NCI-H2171 treated with DMSO at 0.1 percent for 48 hours (cell line): ENCODE data around the gene DEPDC7.
"Not testable (repeated sequence)": the region's sequence is repeated elsewhere in the genome, so short reads cannot be mapped to it uniquely, and the experiment has no call there.

Experiments used
- DNase-seq: peaks from one replicate; lab custom pipeline; 2025; lab: John Stamatoyannopoulos, UW

Gene DEPDC7

DNA sequence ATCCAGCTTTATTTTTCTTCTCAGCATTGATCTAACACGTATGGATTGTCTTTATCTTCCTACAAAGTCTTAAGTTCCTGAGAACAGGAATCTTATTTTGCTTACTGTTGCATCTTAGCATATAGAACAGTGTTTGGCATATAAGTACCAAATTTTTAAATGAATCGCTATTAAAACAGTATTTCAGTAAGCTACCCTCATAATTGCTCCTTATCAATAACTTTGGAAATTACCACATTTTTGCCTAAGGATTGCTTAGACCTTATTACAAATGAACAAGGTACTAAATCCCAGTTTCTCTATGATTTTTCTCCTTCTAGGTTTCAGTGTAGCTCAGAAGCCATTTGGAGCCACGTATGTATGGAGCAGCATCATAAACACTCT lies 9.7 kb downstream of the DEPDC7 start:
- no peak for DNase-seq

DNA sequence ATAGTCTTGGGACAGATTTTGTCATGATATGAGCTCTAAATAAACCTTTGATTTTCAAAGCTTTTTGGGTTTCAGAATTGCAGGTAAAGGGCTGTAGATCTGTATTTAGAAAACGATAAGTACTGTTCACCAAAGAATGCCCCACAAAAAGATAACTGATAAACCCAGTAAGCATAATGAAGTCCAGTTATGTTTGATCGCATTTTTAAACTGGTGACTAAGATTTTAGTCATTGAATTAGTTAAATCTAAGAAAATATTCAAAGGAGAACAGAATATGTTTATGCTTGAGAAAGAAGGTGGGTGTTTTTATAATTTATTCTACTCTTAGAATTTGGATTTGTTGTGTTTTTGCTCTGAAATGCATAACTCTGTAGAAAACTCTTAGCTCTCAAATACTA lies 11.6 kb downstream of the DEPDC7 start:
- DNase-seq: no peak

GRCh38 chr11:33027846-33028536 lies 12.3 kb downstream of the DEPDC7 start:
- DNase-seq: no peak

GRCh38 chr11:33028537-33028914 lies 12.8 kb downstream of the DEPDC7 start:
- DNase-seq: no peak

DNA sequence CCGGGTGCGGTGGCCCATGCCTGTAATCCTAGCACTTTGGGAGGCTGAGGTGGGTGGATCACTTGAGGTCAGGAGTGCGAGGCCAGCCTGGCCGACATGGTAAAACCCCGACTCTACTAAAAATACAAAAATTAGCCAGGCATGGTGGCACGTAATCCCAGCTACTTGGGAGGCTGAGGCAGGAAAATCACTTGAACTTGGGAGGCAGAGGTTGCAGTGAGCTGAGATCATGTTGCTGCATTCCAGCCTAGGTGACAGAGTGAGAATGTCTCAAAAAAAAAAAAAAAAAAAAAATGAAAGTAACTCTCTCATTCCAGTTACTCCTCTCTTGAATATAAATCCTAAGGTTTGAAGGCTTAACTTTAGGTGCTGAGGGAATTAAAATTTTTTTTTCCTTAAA lies 13.5 kb downstream of the DEPDC7 start:
- DNase-seq: not testable (repeated sequence)

DNA sequence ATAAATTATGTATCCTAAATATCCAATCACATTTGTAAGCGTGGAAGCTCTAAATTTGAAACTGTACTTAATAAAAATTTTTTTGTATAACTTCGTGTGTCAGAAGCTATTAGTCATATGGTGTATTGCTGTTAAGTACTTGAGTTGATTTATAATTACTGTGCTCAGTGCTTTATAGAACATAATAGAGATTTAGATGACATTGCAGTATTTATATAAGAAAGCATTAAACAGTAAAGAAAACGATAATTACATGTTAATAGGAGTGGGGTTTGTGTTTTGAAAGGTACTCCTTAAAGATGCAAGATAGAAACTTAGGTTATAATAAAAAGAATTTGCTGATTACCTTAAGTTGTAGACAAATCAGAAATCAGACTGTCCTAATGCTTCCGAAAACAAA lies 17.8 kb downstream of the DEPDC7 start:
- DNase-seq: no peak

DNA sequence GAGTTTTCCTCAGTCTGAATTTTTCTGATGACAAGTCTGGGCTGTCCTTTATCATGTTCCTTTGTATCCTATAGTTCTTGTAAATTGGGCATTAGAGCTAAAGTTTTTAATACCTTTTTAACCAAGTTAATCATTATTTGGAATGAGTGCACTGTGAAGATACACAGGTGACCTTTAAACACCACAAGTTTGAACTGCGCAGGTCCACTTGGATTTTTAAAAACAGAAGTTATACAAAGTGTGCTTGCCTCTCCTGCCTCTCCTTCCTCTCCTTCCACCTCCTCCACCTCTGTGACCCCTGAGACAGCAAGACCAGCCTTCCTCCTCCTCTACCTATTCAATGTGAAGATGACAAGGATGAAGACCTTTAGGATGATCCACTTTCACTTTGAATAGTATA lies 19.3 kb downstream of the DEPDC7 start:
- no peak for DNase-seq

GRCh38 chr11:33039274-33040032 lies 23.8 kb downstream of the DEPDC7 start, which contains the start of gene TCP11L1:
Gene TCP11L1 (plus strand): TSS chr11:33039572. CDS start chr11:33043774, 4,202 bp downstream.
- peak; percentile 99 for DNase-seq

GRCh38 chr11:33040033-33040861 lies 24.6 kb downstream of the DEPDC7 start:
- peak; percentile 74 for DNase-seq

DNA sequence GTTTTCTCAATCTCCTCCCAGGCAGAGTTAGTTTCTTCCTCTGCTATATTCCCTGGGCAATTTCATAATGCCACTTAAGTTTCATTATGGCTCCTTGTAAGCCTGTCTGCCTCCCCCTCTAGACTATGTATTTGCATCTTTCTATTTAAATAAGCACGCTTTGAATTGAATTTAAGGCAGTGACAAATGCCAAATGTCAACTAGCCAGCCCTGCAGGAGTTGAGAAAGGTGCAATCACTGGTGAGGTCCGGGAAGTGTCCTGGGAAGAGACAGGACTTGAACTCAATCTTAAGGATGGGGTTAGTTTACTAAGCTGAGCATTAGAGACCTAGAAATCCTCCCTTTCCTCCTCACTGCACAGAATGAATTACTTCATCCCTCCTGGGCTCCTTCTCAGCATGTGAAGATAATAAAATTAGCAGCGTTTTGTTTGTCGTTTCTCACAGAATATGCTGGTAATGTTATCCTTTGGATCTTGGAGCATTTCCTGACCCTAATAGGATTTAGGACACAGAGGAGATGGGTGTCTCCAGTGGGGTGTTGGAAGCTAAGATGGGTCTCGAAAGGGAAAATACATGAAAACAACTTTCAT lies 25.3 kb downstream of the DEPDC7 start:
- DNase-seq: no peak

GRCh38 chr11:33043221-33043830 lies 27.6 kb downstream of the DEPDC7 start:
- DNase-seq: no peak

DNA sequence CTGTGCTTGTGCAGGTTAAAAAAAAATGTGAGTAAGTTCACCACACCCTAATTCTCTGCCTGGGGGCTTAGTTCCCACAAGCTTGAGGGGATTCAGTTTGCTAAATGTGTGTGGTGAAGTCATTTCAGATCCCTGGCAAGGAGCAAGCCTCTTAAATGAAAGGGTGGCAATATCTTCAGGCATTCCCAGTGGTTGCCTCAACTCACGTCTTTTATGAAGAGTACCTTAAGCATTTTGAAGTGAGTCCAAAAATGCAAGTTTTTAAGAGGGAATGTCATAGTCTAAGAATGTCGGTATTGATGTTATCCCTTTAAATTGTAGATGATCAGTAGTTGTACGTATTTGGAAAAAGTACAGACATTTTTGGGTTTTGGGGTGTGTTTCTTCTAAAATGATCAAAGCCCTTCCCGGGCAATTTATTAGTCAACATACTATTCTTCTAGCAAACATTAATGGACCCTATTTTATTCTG lies 28.6 kb downstream of the DEPDC7 start:
- DNase-seq: no peak

- peak; percentile 98 for DNase-seq
These were observed 30.0 kb downstream of the DEPDC7 start for GRCh38 chr11:33045551-33046255.

DNA sequence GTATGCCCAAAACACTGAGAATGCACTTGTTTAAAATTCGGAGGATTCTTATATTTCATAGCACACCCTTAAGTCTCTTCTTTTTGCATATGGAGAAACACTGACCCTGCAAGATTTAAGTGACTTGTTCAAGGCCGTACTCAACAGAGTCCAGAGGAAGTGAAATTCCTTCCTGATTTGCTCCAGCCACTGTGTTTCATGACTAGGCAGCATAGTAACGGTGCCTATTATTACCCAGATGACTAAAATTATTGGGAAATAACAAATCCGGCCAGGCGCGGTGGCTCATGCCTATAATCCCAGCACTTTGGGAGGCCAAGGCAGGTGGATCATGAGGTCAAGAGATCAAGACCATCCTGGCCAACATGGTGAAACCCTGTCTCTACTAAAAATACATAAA lies 33.0 kb downstream of the DEPDC7 start:
- DNase-seq: not testable (repeated sequence)

DNA sequence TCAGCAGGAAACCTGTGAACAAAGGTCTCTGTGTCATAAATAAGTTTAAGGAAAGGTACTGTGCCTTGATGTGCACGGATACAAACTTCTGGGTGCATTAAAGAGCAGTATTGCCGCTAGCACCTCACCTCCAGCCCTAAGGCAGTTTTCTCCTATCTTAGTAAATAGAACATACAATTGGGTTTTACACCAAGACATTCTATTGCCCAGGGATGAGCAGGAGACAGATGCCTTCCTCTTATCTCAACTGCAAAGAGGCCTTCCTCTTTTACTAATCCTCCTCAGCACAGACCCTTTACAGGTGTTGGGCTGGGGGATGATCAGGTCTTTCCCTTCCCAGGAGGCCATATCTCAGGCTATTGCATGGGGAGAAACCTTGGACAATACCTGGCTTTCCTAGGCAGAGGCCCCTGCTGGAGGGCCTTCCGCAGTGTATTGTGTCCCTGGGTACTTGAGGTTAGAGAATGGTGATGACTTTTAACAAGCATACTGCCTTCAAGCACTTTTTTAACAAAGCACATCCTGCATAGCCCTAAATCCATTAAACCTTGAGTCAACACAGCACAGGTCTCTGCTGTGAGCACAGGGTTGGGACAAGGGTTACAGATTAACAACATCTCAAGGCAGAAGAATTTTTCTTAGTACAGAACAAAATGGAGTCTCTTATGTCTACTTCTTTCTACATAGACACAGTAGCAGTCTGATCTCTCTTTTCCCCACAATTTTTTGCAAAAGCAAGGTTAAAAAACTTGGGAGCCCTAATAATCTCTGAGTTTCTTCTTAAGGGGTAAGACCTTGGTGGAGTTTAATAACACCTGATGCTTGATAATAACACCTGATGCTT lies 34.1 kb downstream of the DEPDC7 start:
- not testable (repeated sequence) for DNase-seq

DNA sequence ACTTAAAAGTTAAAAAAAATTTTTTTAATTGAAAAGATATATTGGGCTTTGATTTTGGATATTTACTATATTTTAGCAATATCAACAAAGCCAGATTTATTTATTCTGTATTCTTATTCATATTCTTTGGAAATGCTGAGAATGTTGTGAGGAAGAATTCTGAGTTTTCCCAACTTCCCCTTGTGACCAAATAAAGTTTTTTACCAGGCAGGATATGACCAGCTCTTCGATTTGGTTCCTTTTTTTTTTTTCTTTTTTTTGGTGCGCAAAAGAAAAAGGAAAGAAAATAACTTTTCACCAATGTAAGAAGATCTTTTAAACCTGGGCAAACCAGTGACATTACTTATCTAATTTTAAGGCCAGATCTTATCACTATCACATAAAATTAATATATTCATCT lies 36.6 kb downstream of the DEPDC7 start:
- DNase-seq: no peak

DNA sequence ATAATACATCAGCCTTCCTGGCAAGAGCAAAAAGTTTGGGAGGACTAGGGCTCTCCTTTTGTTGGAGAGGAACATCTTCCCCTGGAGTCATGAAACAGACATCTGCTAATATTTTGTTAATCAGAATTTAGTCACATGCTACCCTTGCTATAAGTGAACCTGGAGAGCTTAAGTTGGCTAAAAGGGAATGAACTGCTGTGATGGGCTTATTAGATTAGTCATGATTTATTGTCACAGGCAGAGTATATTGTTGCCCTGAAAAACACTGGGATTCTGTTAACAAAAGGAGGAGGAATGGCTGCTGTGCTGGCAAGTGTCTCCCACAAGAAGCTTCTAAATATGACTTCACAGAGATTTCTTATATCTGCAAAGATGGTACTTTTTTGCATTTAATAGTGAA lies 39.7 kb downstream of the DEPDC7 start:
- no peak for DNase-seq

GRCh38 chr11:33057284-33057683 lies 41.6 kb downstream of the DEPDC7 start:
- no peak for DNase-seq

DNA sequence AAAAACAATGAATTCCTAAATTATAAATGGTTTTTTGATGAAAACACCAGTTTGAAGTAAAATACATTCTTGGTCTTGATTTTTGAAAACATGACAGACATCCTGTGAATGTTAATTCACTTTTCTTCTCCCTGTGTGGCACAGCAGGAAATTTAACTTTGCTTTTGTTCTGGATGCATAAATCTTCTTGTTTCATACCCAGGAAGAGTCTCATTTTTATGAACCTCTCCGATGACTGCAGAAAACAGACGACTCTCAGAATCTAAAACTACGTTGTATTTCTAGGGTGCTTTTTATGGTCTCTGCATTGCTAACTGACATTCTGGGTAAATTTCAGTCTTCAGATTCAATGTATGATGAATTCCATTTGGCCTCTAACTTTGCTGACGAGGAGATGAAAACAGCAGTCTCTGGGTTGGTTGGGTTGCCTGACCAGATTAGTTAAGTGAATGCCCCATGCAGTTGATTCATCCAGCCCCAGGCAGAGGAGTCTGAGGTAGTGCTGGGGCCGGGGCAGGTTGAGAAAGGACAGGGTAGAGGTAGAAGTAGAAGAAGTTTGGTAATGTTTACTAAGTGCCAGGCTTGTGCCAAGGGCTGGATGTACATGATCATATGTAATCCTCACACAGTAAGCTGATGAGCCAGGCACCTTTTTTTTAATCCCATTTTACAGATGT lies 43.8 kb downstream of the DEPDC7 start:
- DNase-seq: no peak

GRCh38 chr11:33060271-33060670 lies 44.6 kb downstream of the DEPDC7 start:
- no peak for DNase-seq
